ENCODE results near the gene CES3. TPM values are rescaled to one million over a fixed set of nuclear protein-coding genes. Genes with fewer than 3 reads are reported as not detected.

Gene CES3, protein sequence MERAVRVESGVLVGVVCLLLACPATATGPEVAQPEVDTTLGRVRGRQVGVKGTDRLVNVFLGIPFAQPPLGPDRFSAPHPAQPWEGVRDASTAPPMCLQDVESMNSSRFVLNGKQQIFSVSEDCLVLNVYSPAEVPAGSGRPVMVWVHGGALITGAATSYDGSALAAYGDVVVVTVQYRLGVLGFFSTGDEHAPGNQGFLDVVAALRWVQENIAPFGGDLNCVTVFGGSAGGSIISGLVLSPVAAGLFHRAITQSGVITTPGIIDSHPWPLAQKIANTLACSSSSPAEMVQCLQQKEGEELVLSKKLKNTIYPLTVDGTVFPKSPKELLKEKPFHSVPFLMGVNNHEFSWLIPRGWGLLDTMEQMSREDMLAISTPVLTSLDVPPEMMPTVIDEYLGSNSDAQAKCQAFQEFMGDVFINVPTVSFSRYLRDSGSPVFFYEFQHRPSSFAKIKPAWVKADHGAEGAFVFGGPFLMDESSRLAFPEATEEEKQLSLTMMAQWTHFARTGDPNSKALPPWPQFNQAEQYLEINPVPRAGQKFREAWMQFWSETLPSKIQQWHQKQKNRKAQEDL
- total RNA-seq: 1 to 10 TPM; 1.6 to 3.0 TPM

DNA sequence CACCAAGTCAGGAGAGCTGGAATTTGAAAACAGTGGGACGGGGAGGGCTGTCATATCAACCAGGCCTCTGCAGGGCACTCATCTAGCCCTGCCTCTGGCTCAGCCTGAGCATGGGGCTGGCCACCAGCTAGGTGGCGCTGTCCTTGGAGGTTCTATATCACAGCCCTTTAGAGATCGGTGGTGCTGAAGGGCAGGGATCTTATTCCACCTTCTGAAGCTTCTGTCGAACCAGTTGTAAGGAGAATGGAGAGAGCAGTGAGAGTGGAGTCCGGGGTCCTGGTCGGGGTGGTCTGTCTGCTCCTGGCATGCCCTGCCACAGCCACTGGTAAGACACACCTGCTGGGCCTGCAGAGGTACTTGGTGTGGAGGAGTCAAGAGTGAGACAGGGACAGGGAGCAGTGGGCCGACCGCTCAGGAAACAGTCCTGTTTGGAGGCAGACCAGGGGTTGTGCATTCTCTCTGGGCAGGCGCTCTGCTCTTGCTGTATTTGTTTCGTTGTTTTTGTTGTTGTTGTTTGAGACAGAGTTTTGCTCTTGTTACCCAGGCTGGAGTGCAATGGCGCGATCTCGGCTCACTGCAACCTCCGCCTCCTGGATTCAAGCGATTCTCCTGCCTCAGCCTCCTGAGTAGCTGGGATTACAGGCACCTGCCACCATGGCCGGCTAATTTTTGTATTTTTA, at the start of gene CES3:
Gene CES3 (plus strand): TSS at position 202 of the 680 bp plus-strand sequence. CDS start 42 bp downstream, at position 244.
- H3K36me3 Mint-ChIP-seq: no peaks in the 10 kb centered on the region

DNA sequence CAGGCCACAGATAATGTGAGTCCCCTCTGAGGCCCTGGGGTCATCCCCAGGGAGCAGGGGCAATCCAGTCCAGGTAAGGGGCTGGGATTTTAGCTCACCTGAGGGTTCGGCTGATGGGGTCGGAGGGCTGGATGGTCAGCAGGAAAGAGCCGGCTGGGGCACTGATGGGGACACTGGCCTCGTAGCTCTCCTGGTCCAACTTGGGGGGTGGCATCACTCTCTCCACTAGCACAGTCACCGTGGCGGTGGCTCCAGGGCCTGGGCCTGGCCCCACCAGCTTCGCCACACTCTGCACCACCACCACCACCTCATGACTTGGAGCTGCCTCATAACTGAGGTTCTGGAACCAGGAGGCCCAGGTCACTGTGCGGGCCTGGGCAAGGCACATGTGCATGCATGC, 49.3 kb upstream of the CES3 start:
- POLR2A ChIA-PET: no interaction called here
- intact Hi-C loops (cut with micrococcal nuclease): no loop called here
- no peak overlapping the region for H3K27ac Mint-ChIP-seq
- H3K4me3 Mint-ChIP-seq: no peak overlapping the region
- no peaks in the 10 kb centered on the region for H3K9me3 Mint-ChIP-seq
- H3K27me3 Mint-ChIP-seq: peaks cover 1% of the 10 kb centered on the region
- H3K4me1 Mint-ChIP-seq (ENCODE audit: low read depth): no peaks in the 10 kb centered on the region
- CTCF ChIA-PET: interaction anchor here (0.9 to 3.4 kb wide), 2 partner anchors 9 to 17 kb away, joined by 3 to 18 read pairs; no protein-coding TSS in a partner anchor
- DNase-seq: no peak
- H3K36me3 Mint-ChIP-seq: no peaks in the 10 kb centered on the region

More for the DNA sequence above, at the start of gene CES3:
- CTCF ChIA-PET: interaction anchor here (0.7 to 5.8 kb wide), 32 partner anchors 8 to 487 kb away, joined by 3 to 50 read pairs (median 5); partner anchors contain the start of genes B3GNT9, FBXL8 and TRADD
- no peak within 1 kb of the TSS for H3K27ac Mint-ChIP-seq
- intact Hi-C loops (cut with micrococcal nuclease): no loop called here
- DNase-seq: peak; percentile 83
- H3K27me3 Mint-ChIP-seq: no peaks in the 10 kb centered on the region
- POLR2A ChIA-PET: no interaction called here
- no peaks in the 10 kb centered on the region for H3K9me3 Mint-ChIP-seq
- peak within 1 kb of the TSS; percentile 42 for H3K4me3 Mint-ChIP-seq
- peaks cover 18% of the 10 kb centered on the region for H3K4me1 Mint-ChIP-seq (ENCODE audit: low read depth)

GRCh38 chr16:66913081-66913480, 48.0 kb upstream of the CES3 start:
- Mint-ChIP-seq H3K4me1 (ENCODE audit: low read depth) (no peaks in the 10 kb centered on the region), H3K4me3 (no peak overlapping the region), H3K27me3 (peaks cover 1% of the 10 kb centered on the region), H3K27ac (no peak overlapping the region), H3K9me3 (no peaks in the 10 kb centered on the region), H3K36me3 (no peaks in the 10 kb centered on the region)
- ChIA-PET POLR2A (no interaction called here), CTCF (interaction anchor here (1.0 to 1.7 kb wide), 2 partner anchors 10 to 48 kb away, joined by 3 read pairs; partner anchors contain the start of gene CES3)
- no peak for DNase-seq
- intact Hi-C loops (cut with micrococcal nuclease): no loop called here

DNA sequence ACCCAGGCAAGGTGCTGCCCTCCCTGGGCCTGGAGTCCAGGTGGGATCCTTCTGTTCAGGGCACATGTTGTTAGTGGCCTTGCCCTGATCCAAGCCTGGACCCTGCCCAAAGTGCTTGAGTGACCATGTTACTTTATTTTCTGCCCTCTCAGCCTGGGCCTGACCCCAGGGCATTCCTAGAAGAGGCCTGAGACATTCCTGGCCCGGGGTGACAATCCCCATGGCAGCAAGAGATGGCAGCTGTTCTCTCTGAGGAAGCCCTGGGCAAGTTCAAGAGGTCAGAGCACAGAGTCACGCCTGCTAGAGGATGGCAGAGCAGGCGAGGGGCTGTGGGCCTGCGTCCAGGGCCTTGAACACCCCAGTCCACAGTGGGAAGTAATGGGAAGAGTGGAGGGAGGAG, 47.4 kb upstream of the CES3 start:
- H3K9me3 Mint-ChIP-seq: no peaks in the 10 kb centered on the region
- H3K27ac Mint-ChIP-seq: no peak overlapping the region
- no peak overlapping the region for H3K4me3 Mint-ChIP-seq
- H3K27me3 Mint-ChIP-seq: peaks cover 1% of the 10 kb centered on the region
- H3K36me3 Mint-ChIP-seq: no peaks in the 10 kb centered on the region
- no peak for DNase-seq
- intact Hi-C loops (cut with micrococcal nuclease): no loop called here
- ChIA-PET CTCF (interaction anchor here (1.3 to 1.7 kb wide), 2 partner anchors 11 to 48 kb away, joined by 3 read pairs; partner anchors contain the start of gene CES3), POLR2A (no interaction called here)
- no peaks in the 10 kb centered on the region for H3K4me1 Mint-ChIP-seq (ENCODE audit: low read depth)

- CTCF ChIA-PET: interaction anchor here (1.3 kb wide), 1 partner anchor 10 kb away, joined by 3 read pairs; no protein-coding TSS in a partner anchor
Measured at GRCh38 chr16:66914541-66914940, 46.5 kb upstream of the CES3 start.

GRCh38 chr16:66915041-66915440, 46.0 kb upstream of the CES3 start:
- no peaks in the 10 kb centered on the region for H3K9me3 Mint-ChIP-seq
- intact Hi-C loops (cut with micrococcal nuclease): no loop called here
- H3K4me1 Mint-ChIP-seq (ENCODE audit: low read depth): no peaks in the 10 kb centered on the region
- H3K27ac Mint-ChIP-seq: no peak overlapping the region
- CTCF ChIA-PET: interaction anchor here (1.1 to 1.3 kb wide), 2 partner anchors 10 to 13 kb away, joined by 3 to 8 read pairs; no protein-coding TSS in a partner anchor
- H3K36me3 Mint-ChIP-seq: no peaks in the 10 kb centered on the region
- H3K27me3 Mint-ChIP-seq: peaks cover 4% of the 10 kb centered on the region
- POLR2A ChIA-PET: interaction anchor here (1.2 kb wide), 1 partner anchor 19 kb away, joined by 4 read pairs; the partner anchor contains the start of gene CIAO2B
- H3K4me3 Mint-ChIP-seq: no peak overlapping the region
- no peak for DNase-seq

More at GRCh38 chr16:66914541-66914940, 46.5 kb upstream of the CES3 start:
- Mint-ChIP-seq H3K9me3 (no peaks in the 10 kb centered on the region), H3K27ac (no peak overlapping the region), H3K27me3 (peaks cover 1% of the 10 kb centered on the region), H3K4me3 (no peak overlapping the region), H3K4me1 (ENCODE audit: low read depth) (no peaks in the 10 kb centered on the region), H3K36me3 (no peaks in the 10 kb centered on the region)
- intact Hi-C loops (cut with micrococcal nuclease): no loop called here
- DNase-seq: no peak
- POLR2A ChIA-PET: interaction anchor here (1.2 kb wide), 1 partner anchor 20 kb away, joined by 4 read pairs; the partner anchor contains the start of gene CIAO2B

DNA sequence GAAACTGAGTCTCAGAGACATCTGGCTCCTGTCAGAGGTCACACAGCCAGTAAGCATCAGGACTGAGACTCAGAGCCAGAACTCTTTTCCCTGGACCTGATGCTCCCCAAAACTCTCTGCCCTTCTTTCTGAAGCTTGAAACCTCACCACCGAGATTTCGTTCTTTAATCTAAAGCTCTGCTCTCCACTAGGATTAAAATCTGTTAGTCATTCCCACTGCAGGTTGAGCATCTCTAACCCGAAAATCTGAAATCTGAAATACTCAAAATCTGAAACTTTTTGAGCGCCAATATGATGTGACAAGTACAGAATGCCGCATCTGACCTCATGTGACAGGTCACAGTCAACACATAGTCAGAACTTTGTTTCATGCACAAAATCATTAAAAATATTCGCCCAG, 44.5 kb upstream of the CES3 start:
- ChIA-PET POLR2A (no interaction called here), CTCF (interaction anchor here (0.6 to 1.3 kb wide), 2 partner anchors 12 to 86 kb away, joined by 3 read pairs; partner anchors contain the start of gene NAE1)
- Mint-ChIP-seq H3K27me3 (peaks cover 8% of the 10 kb centered on the region), H3K4me1 (ENCODE audit: low read depth) (no peaks in the 10 kb centered on the region), H3K9me3 (no peaks in the 10 kb centered on the region), H3K36me3 (no peaks in the 10 kb centered on the region), H3K27ac (no peak overlapping the region), H3K4me3 (no peak overlapping the region)
- DNase-seq: no peak
- intact Hi-C loops (cut with micrococcal nuclease): no loop called here

DNA sequence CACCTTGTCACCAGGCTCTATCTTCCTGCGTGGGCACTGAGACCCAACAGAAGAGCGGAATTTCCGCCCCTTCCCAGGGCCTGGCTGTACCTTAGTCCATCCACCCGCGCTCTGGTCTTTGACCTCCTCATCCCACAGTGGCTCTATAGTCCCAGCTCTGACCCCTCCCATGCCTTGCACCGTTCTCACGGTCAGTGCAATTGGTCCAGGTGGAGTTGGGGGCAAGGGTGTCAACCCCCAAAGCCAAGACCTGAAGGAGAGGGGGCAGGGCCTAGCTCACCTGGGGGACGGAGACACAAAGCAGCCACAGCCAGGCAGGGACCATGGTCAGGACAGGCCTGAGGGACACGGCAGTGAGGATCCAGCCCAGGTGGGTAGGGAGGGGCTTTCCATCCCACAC, 43.3 kb upstream of the CES3 start:
- Mint-ChIP-seq H3K9me3 (no peaks in the 10 kb centered on the region), H3K4me1 (ENCODE audit: low read depth) (no peaks in the 10 kb centered on the region), H3K36me3 (no peaks in the 10 kb centered on the region), H3K27ac (no peak overlapping the region), H3K27me3 (peaks cover 8% of the 10 kb centered on the region), H3K4me3 (no peak overlapping the region)
- intact Hi-C loops (cut with micrococcal nuclease): no loop called here
- CTCF ChIA-PET: no interaction called here
- DNase-seq: no peak
- POLR2A ChIA-PET: no interaction called here

GRCh38 chr16:66918355-66918754, 42.7 kb upstream of the CES3 start:
- peaks cover 13% of the 10 kb centered on the region for H3K27me3 Mint-ChIP-seq
- H3K4me3 Mint-ChIP-seq: no peak overlapping the region

DNA sequence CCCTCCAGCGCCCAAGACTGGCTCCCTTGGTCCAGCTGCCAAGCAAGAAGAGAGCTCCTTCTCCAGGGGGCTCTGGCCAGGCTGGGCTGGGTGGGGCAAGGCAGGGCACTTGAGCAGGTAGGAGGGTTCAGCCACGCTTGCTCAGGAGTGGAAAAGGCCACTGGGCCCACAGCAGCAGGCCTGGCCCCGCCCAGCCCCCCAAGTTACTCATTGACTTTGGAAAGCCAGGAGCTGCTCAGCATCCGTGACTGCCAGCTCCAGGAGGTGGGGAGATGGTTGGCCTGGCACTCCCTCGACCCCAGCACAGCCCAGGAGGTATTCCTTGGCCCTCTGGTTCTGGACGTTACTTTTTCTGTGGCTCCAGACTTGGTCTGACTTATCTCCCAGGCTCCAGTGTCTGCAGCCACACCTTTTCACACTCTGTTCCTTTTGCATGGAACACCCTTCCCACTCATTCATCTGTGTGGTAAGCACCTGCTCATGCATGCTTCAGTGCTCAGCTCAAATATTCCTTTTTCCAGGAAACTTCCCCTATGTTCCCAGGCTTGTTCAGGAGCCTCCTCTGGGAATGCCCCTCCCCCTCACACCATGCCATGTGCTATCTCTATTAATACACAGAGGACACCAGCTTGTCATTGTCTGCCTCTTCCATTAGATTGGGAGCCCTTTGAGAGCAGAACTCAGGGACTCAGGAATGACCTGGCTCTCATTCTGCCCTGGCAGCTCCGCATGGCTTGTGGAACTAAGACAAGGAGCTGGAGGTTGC, 42.1 kb upstream of the CES3 start, which contains the start of gene CDH16:
Gene CDH16 (minus strand): TSS at position 83 of the 766 bp plus-strand sequence. CDS start 820 bp downstream, outside the sequence.
- no peaks in the 10 kb centered on the region for H3K4me1 Mint-ChIP-seq (ENCODE audit: low read depth)
- POLR2A ChIA-PET: interaction anchor here (0.7 kb wide), 1 partner anchor 14 kb away, joined by 3 read pairs; no protein-coding TSS in a partner anchor

More at GRCh38 chr16:66918355-66918754, 42.7 kb upstream of the CES3 start:
- CTCF ChIA-PET: interaction anchor here (1.6 to 2.6 kb wide), 3 partner anchors 8 to 51 kb away, joined by 5 to 15 read pairs (median 9); no protein-coding TSS in a partner anchor
- POLR2A ChIA-PET: no interaction called here
- DNase-seq: no peak
- no peaks in the 10 kb centered on the region for H3K9me3 Mint-ChIP-seq
- no peaks in the 10 kb centered on the region for H3K4me1 Mint-ChIP-seq (ENCODE audit: low read depth)
- peaks cover 2% of the 10 kb centered on the region for H3K36me3 Mint-ChIP-seq
- intact Hi-C loops (cut with micrococcal nuclease): no loop called here
- H3K27ac Mint-ChIP-seq: no peak overlapping the region

More for the DNA sequence above, 42.1 kb upstream of the CES3 start, which contains the start of gene CDH16:
- no peak within 1 kb of the TSS for H3K4me3 Mint-ChIP-seq
- no peak for DNase-seq
- H3K27me3 Mint-ChIP-seq: peaks cover 19% of the 10 kb centered on the region
- H3K9me3 Mint-ChIP-seq: no peaks in the 10 kb centered on the region
- no peak within 1 kb of the TSS for H3K27ac Mint-ChIP-seq
- H3K36me3 Mint-ChIP-seq: peaks cover 3% of the 10 kb centered on the region
- CTCF ChIA-PET: interaction anchor here (1.2 to 2.6 kb wide), 4 partner anchors 9 to 88 kb away, joined by 3 to 15 read pairs (median 7); partner anchors contain the start of gene NAE1
- intact Hi-C loops (cut with micrococcal nuclease): no loop called here
